ENCODE data around the gene SSTR1.

DNA sequence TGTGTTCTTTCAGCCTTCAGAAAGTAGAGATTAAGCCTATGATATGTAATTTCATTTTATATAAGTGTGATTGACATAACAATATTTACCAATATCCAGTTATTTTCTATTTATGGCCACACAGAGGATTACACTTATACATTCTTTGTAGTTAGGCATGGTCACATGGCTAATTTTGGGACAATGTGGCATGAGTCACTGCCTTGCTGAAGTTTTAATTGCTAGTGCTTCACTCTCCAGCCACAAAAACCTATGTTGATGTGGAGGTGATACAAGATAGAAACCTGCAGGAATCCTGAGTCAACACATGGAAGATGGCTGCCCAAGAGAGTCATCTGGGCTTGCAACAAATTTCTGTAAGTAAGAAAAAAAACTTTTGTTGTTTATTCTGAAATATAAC is 31.2 kb downstream of the SSTR1 start:
- TF ChIP-seq, protein P1, sequence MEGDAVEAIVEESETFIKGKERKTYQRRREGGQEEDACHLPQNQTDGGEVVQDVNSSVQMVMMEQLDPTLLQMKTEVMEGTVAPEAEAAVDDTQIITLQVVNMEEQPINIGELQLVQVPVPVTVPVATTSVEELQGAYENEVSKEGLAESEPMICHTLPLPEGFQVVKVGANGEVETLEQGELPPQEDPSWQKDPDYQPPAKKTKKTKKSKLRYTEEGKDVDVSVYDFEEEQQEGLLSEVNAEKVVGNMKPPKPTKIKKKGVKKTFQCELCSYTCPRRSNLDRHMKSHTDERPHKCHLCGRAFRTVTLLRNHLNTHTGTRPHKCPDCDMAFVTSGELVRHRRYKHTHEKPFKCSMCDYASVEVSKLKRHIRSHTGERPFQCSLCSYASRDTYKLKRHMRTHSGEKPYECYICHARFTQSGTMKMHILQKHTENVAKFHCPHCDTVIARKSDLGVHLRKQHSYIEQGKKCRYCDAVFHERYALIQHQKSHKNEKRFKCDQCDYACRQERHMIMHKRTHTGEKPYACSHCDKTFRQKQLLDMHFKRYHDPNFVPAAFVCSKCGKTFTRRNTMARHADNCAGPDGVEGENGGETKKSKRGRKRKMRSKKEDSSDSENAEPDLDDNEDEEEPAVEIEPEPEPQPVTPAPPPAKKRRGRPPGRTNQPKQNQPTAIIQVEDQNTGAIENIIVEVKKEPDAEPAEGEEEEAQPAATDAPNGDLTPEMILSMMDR (IDR thresholded peaks at IDR 0.05) = no peak
- no peak for TF ChIP-seq POLR2A (IDR thresholded peaks at IDR 0.05)
